OCI-LY1 (cell line): ENCODE data around the gene GTF3A.

Experiments used
- H2AFZ ChIP-seq: fragments of 200-600 bp; sonication (generic), shearing (Covaris generic); 2 replicates; pipeline ENCODE4 v1.6.0; 2014; ENCODE audit warnings: antibody characterized with exemption, mild to moderate bottlenecking, low read length
- H3F3A ChIP-seq: fragments of 200-600 bp; sonication (generic), shearing (Covaris generic); 2 replicates; pipeline ENCODE4 v1.6.0; 2014; ENCODE audit warnings: mild to moderate bottlenecking, antibody characterized with exemption, low read length, moderate library complexity; ENCODE audit not compliant: insufficient read depth
- H3K27ac ChIP-seq: fragments of 200-600 bp; sonication (generic); 2 replicates; pipeline ENCODE4 v1.5.1; 2014; ENCODE audit warnings: low read length, mixed run types, mild to moderate bottlenecking, low read depth; ENCODE audit not compliant: poor library complexity, severe bottlenecking
- H3K27me3 ChIP-seq: fragments of 200-600 bp; sonication (generic); 2 replicates; pipeline ENCODE4 v1.6.0; 2014; ENCODE audit warnings: antibody characterized with exemption, mild to moderate bottlenecking, low read length, moderate library complexity; ENCODE audit not compliant: insufficient read depth
- H3K36me3 ChIP-seq: fragments of 200-600 bp; sonication (generic); 2 replicates; pipeline ENCODE4 v1.6.1; 2014; ENCODE audit warnings: mild to moderate bottlenecking, antibody characterized with exemption, low read length, moderate library complexity, mixed read lengths; ENCODE audit not compliant: insufficient read depth
- H3K4me1 ChIP-seq: fragments of 200-600 bp; sonication (generic); 2 replicates; pipeline ENCODE4 v1.5.1; 2014; ENCODE audit warnings: mild to moderate bottlenecking, low read length, moderate library complexity; ENCODE audit not compliant: insufficient read depth, severe bottlenecking
- H3K4me2 ChIP-seq: fragments of 200-600 bp; sonication (generic), shearing (Covaris generic); 2 replicates; pipeline ENCODE4 v1.6.1; 2014; ENCODE audit warnings: low read length
- H3K4me3 ChIP-seq: fragments of 200-600 bp; sonication (generic); 2 replicates; pipeline ENCODE4 v1.5.1; 2014; ENCODE audit warnings: low read length, low read depth, mild to moderate bottlenecking, mixed read lengths; ENCODE audit not compliant: poor library complexity, severe bottlenecking
- H3K79me2 ChIP-seq: fragments of 200-600 bp; shearing (Covaris generic); 2 replicates; pipeline ENCODE4 v1.6.1; 2016; ENCODE audit warnings: mixed run types, low read length, mixed read lengths; ENCODE audit not compliant: insufficient read depth
- H3K9ac ChIP-seq: fragments of 200-600 bp; sonication (generic), shearing (Covaris generic); 2 replicates; pipeline ENCODE4 v1.6.1; 2014; ENCODE audit warnings: mild to moderate bottlenecking, low read length, mixed read lengths
- H3K9me2 ChIP-seq: fragments of 200-600 bp; sonication (generic), shearing (Covaris generic); 2 replicates; pipeline ENCODE4 v1.6.1; 2014; ENCODE audit warnings: low read depth, mild to moderate bottlenecking, low read length, mixed read lengths
- H3K9me3 ChIP-seq: fragments of 200-600 bp; shearing (Covaris generic); 2 replicates; pipeline ENCODE4 v1.6.1; 2014; ENCODE audit warnings: low read length, mixed read lengths
- H4K20me1 ChIP-seq: fragments of 200-600 bp; sonication (generic), shearing (Covaris generic); 2 replicates; pipeline ENCODE4 v1.6.0; 2016; ENCODE audit warnings: mild to moderate bottlenecking, low read length; ENCODE audit not compliant: insufficient read depth
- EZH2 ChIP-seq: fragments of 200-600 bp; sonication (generic), shearing (Covaris generic); IDR thresholded peaks from 2 replicates; pipeline ENCODE4 v1.8.0; 2017; ENCODE audit warnings: borderline replicate concordance, mixed run types, mild to moderate bottlenecking, antibody characterized with exemption, low read length, moderate library complexity, mixed read lengths
- TF ChIP-seq, protein P1 (sequence below): fragments of 200-600 bp; sonication (generic), shearing (Covaris generic); IDR thresholded peaks from 2 replicates; pipeline ENCODE4 v1.5.1; 2017; ENCODE audit warnings: mild to moderate bottlenecking, antibody characterized with exemption, low read length, moderate library complexity, mixed read lengths

The GTF3A gene

DNA sequence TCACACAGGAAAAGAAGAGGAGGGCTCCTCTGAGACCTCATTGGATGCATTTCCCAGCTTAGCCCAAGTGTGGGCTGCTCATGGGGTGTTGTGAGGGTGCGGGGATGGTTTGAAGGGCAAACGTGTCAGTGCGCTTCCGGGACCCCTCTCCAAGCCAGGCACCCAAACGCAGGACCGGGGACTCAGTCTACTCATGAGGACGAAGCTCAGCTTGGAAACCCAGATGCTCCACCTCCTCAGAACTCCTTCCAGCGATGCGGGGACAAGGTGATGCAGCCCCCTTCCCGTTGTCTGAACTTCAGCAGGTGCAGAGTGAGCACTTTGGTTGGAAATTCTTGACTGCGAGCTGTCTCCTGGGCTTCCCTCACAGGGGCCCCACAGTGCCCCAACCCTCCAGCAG lies 59.0 kb downstream of the GTF3A start:
- Histone ChIP-seq H2AFZ (peak overlapping the region; percentile 2), H3K79me2 (no peaks in the 10 kb centered on the region), H3K9me2 (no peaks in the 10 kb centered on the region), H3K36me3 (no peaks in the 10 kb centered on the region; the same call in 1 of the 2 replicates), H3K4me1 (peaks cover 11% of the 10 kb centered on the region), H3K9me3 (0 out of 2 replicates have a peak, but pooled peaks cover 3% of the 10 kb centered on the region), H3F3A (no peaks in the 10 kb centered on the region), H3K27ac (no peak overlapping the region), H3K27me3 (no peaks in the 10 kb centered on the region), H3K4me2 (peak overlapping the region; percentile 24), H3K9ac (no peak overlapping the region), H4K20me1 (no peaks in the 10 kb centered on the region), H3K4me3 (peak overlapping the region; percentile 21)
- TF ChIP-seq, protein P1, sequence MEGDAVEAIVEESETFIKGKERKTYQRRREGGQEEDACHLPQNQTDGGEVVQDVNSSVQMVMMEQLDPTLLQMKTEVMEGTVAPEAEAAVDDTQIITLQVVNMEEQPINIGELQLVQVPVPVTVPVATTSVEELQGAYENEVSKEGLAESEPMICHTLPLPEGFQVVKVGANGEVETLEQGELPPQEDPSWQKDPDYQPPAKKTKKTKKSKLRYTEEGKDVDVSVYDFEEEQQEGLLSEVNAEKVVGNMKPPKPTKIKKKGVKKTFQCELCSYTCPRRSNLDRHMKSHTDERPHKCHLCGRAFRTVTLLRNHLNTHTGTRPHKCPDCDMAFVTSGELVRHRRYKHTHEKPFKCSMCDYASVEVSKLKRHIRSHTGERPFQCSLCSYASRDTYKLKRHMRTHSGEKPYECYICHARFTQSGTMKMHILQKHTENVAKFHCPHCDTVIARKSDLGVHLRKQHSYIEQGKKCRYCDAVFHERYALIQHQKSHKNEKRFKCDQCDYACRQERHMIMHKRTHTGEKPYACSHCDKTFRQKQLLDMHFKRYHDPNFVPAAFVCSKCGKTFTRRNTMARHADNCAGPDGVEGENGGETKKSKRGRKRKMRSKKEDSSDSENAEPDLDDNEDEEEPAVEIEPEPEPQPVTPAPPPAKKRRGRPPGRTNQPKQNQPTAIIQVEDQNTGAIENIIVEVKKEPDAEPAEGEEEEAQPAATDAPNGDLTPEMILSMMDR, result no peak
- no peak for TF ChIP-seq EZH2
